SU-DHL-6 (cell line): ENCODE data around the gene RNASEL.
A peak's percentile ranks its signal among the peaks of the same experiment; 100 is the strongest.

ENCODE experiments used
- H2AFZ ChIP-seq: fragments of 200-600 bp; sonication (generic); 2 replicates; pipeline ENCODE4 v1.6.1; 2014; ENCODE audit warnings: low read depth, mild to moderate bottlenecking, moderate library complexity, mixed read lengths, antibody characterized with exemption, low read length; ENCODE audit not compliant: severe bottlenecking
- H3F3A ChIP-seq: fragments of 200-600 bp; shearing (Covaris generic); 2 replicates; pipeline ENCODE4 v1.6.0; 2016; ENCODE audit warnings: antibody characterized with exemption, mild to moderate bottlenecking; ENCODE audit not compliant: insufficient read depth
- H3K27ac ChIP-seq: fragments of 200-600 bp; sonication (generic); 2 replicates; pipeline ENCODE4 v1.5.1; 2016; ENCODE audit warnings: low read depth, mild to moderate bottlenecking, low read length, moderate library complexity, mixed read lengths
- H3K27me3 ChIP-seq: fragments of 200-600 bp; sonication (generic), shearing (Covaris generic); 2 replicates; pipeline ENCODE4 v1.6.0; 2014; ENCODE audit warnings: mild to moderate bottlenecking, low read length
- H3K36me3 ChIP-seq: fragments of 200-600 bp; sonication (generic); 2 replicates; pipeline ENCODE4 v1.6.1; 2014; ENCODE audit warnings: mild to moderate bottlenecking, low read length, mixed read lengths
- H3K4me2 ChIP-seq: fragments of 300-600, 200-600 bp; shearing (Covaris generic), sonication (generic); 2 replicates; pipeline ENCODE4 v1.6.0; 2014; ENCODE audit warnings: low read length, low read depth, mild to moderate bottlenecking; ENCODE audit not compliant: poor library complexity, severe bottlenecking
- H3K4me3 ChIP-seq: fragments of 200-600 bp; sonication (generic); 2 replicates; pipeline ENCODE4 v1.5.1; 2014; ENCODE audit warnings: antibody characterized with exemption, low read length, mild to moderate bottlenecking, mixed read lengths; ENCODE audit not compliant: insufficient read depth, poor library complexity, severe bottlenecking
- H3K79me2 ChIP-seq: fragments of 200-600 bp; sonication (generic); 2 replicates; pipeline ENCODE4 v1.6.1; 2014; ENCODE audit warnings: mild to moderate bottlenecking, low read length, moderate library complexity; ENCODE audit not compliant: insufficient read depth
- H3K9ac ChIP-seq: fragments of 200-600 bp; sonication (generic); 2 replicates; pipeline ENCODE4 v1.7.0; 2014; ENCODE audit warnings: mild to moderate bottlenecking, low read length
- H3K9me2 ChIP-seq: fragments of 200-600 bp; sonication (generic); replicated peaks from 2 replicates; pipeline ENCODE4 v1.6.1; 2014; ENCODE audit warnings: low read length; ENCODE audit not compliant: insufficient read depth
- H3K9me3 ChIP-seq: fragments of 200-600 bp; sonication (generic); 2 replicates; pipeline ENCODE4 v1.6.1; 2014; ENCODE audit warnings: low read length, mixed read lengths; ENCODE audit not compliant: insufficient read depth
- H4K20me1 ChIP-seq: fragments of 200-600 bp; sonication (generic); 2 replicates; pipeline ENCODE4 v1.6.1; 2014; ENCODE audit warnings: low read depth, mild to moderate bottlenecking, antibody characterized with exemption, low read length, moderate library complexity, mixed read lengths
- EZH2phosphoT487 ChIP-seq: fragments of 200-600 bp; sonication (generic), shearing (Covaris generic); conservative IDR thresholded peaks from 2 replicates; pipeline ENCODE4 v1.6.1; 2018; ENCODE audit warnings: mild to moderate bottlenecking, antibody characterized with exemption, low read length, moderate library complexity, mixed read lengths
- TF ChIP-seq, protein P1 (sequence below): fragments of 200-600 bp; sonication (generic); IDR thresholded peaks from one replicate; pipeline ENCODE4 v1.5.1; 2017; ENCODE audit warnings: antibody characterized with exemption, mild to moderate bottlenecking, low read length, moderate library complexity; ENCODE audit not compliant: insufficient read depth, poor library complexity, severe bottlenecking

Gene RNASEL

GRCh38 chr1:182607566-182607965, 18.5 kb upstream of the RNASEL start:
- no peaks in the 10 kb centered on the region for H3K27me3 ChIP-seq
- H4K20me1 ChIP-seq: no peaks in the 10 kb centered on the region; the same call in 1 of the 2 replicates
- H3K9me3 ChIP-seq: no peaks in the 10 kb centered on the region
- no peak overlapping the region for H3K4me2 ChIP-seq
- no peak overlapping the region for H2AFZ ChIP-seq
- H3K79me2 ChIP-seq: peaks cover 16% of the 10 kb centered on the region
- H3K4me3 ChIP-seq: no peak overlapping the region
- H3K27ac ChIP-seq: no peak overlapping the region
- TF ChIP-seq EZH2phosphoT487: no peak
- TF ChIP-seq, protein P1, sequence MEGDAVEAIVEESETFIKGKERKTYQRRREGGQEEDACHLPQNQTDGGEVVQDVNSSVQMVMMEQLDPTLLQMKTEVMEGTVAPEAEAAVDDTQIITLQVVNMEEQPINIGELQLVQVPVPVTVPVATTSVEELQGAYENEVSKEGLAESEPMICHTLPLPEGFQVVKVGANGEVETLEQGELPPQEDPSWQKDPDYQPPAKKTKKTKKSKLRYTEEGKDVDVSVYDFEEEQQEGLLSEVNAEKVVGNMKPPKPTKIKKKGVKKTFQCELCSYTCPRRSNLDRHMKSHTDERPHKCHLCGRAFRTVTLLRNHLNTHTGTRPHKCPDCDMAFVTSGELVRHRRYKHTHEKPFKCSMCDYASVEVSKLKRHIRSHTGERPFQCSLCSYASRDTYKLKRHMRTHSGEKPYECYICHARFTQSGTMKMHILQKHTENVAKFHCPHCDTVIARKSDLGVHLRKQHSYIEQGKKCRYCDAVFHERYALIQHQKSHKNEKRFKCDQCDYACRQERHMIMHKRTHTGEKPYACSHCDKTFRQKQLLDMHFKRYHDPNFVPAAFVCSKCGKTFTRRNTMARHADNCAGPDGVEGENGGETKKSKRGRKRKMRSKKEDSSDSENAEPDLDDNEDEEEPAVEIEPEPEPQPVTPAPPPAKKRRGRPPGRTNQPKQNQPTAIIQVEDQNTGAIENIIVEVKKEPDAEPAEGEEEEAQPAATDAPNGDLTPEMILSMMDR: no peak
- H3K9me2 ChIP-seq: no peaks in the 10 kb centered on the region
- no peak overlapping the region for H3K9ac ChIP-seq
- H3K36me3 ChIP-seq: no peaks in the 10 kb centered on the region; the same call in 1 of the 2 replicates
- H3F3A ChIP-seq: peaks cover 8% of the 10 kb centered on the region

- Histone ChIP-seq H2AFZ (peak within 1 kb of the TSS; percentile 77), H3K4me2 (peak within 1 kb of the TSS; percentile 83), H3K27ac (peak within 1 kb of the TSS; percentile 67), H3K4me3 (peak within 1 kb of the TSS; percentile 75), H3K9ac (peak within 1 kb of the TSS; percentile 80), H3K79me2 (peaks cover 19% of the 10 kb centered on the region), H4K20me1 (no peaks in the 10 kb centered on the region; the same call in 1 of the 2 replicates), H3K36me3 (no peaks in the 10 kb centered on the region; the same call in none of the 2 replicates), H3K9me2 (no peaks in the 10 kb centered on the region), H3F3A (peaks cover 17% of the 10 kb centered on the region), H3K9me3 (no peaks in the 10 kb centered on the region), H3K27me3 (no peaks in the 10 kb centered on the region)
- TF ChIP-seq, protein P1: no peak
- TF ChIP-seq EZH2phosphoT487: no peak
Observed at GRCh38 chr1:182604175-182605164, 15.4 kb upstream of the RNASEL start, which contains the start of gene RGS16. RGS16 (minus strand) TSS chr1:182604389; CDS start chr1:182604259, 130 bp downstream.

DNA sequence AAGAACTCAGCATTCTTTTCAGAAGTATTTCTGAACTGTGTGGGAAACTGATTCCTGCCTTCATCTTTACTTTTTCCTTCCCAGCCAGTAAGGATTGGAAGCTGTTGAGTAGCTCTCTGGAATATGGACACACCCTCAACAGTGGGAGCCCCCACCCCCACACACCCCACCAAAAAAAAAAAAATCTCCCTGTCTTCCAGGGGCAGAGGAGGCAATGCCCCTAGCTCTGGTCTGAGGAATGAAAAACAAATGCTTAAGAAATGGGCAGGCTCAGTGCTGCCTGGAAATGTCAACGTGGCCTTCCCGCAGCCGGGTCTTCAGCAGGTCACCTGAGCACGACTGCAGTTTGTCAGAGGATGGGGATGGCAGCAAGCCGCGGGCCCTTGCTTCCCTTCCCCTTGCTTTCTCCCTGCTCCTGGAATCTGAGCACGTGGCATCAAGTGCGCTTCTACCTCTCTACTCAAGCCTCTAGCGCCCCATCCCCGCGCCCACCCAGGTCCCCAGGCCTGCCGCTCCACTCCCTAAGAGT, 14.7 kb upstream of the RNASEL start:
- H3K9ac ChIP-seq: peak overlapping the region; percentile 80
- H3K9me2 ChIP-seq: no peaks in the 10 kb centered on the region
- H4K20me1 ChIP-seq: no peaks in the 10 kb centered on the region; the same call in 1 of the 2 replicates
- H3K27ac ChIP-seq: peak overlapping the region; percentile 67
- peak overlapping the region; percentile 25 for H2AFZ ChIP-seq
- peaks cover 19% of the 10 kb centered on the region for H3K79me2 ChIP-seq
- H3F3A ChIP-seq: peaks cover 19% of the 10 kb centered on the region
- no peaks in the 10 kb centered on the region for H3K9me3 ChIP-seq
- TF ChIP-seq EZH2phosphoT487: no peak
- TF ChIP-seq, protein P1: no peak
- H3K27me3 ChIP-seq: no peaks in the 10 kb centered on the region
- no peaks in the 10 kb centered on the region; the same call in none of the 2 replicates for H3K36me3 ChIP-seq
- peak overlapping the region; percentile 83 for H3K4me2 ChIP-seq
- peak overlapping the region; percentile 75 for H3K4me3 ChIP-seq
